SHP77 (cell line): ENCODE measurements around the gene GCNT1.
A peak's percentile ranks its signal among the peaks of the same experiment; 100 is the strongest.
"Not testable (repeated sequence)": the region's sequence is repeated elsewhere in the genome, so short reads cannot be mapped to it uniquely, and the experiment has no call there.

ENCODE experiments used
- DNase-seq, 2 experiments: peaks; one replicate each; lab custom pipeline; 2025; lab: John Stamatoyannopoulos, UW

Gene GCNT1

DNA sequence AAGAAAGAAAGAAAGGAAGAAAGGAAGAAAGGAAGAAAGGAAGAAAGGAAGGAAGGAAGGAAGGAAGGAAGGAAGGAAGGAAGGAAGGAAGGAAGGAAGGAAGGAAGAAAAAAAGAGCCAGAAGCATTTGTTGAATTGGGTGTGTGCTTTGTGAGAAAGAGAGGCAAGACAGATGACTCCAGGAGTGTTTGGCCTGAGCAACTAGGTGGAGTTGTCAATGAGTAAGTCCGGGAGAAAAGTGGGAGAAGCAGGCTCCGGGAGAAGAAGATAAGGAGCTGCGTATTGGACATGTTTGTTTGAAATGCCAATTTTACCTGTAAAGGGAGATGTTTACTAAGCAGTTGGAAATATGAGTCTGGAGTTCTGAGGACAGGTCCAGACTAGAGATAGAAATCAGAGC lies 15.1 kb upstream of the GCNT1 start:
- no peak for DNase-seq

DNA sequence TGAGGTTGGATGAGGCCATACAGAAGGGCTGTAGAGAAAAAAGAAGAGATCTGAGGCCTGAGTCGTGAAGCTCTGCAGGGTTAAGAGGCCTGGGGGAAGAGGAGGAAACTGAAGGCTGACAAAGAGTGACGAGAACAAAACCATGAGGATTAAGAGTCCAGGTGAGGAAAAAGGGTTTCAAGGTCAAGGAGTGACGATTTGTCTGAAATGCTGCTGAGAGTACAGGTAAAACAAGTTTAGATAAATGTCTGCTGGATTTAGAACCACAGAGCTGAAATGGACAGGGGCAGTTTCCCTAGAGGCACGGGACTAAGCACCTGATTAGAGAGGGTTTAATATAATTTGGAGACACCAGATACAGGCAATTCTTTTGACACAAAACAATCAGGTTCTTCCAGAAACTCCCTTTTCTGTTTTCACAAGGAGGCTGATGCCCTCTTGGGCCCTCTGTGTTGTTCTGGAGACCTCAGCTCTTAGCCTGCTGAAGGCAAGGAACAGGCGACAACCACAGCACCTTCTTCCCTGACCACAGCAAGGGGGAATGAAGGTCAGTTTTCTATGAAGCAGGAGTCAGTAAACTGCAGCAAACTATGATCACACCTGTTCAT lies 14.6 kb upstream of the GCNT1 start:
- no peak for DNase-seq

DNA sequence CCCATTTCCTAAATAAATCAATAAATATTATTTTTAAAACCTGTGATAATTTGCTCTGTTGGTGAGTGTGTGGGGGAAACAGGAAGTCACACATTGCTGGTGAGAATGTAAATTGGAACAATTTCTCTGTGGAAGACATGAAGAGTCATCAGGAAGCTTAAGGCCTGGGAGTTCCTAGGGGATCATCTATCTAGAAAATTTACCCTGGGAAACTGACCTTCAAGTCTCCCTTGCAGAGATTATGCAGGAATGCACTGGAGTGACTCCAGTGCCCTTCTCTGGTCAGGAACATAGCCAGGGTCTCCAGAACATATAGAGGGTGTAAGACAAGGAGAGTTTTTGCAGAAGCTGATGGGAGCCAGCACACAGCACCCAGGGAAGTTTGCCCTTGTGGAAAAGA lies 13.0 kb upstream of the GCNT1 start:
- DNase-seq, result no peak

DNA sequence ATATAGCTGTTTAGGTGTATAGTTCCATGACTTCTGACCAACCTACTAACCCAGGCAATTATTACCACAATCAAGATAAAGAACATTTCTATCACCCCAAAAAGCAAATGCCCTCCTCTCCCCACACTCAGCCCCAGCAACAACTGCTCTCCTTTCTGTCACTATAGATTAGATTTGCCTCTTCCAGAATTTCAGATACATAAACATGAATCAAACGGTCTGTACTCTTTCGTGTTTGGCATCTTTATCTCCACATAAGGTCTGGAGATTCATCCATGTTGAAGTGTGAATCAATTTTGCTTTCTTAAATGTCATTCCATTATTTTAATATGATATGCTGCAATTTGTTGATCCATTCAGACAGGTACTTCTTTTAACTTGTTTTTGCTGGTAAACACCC lies 10.5 kb upstream of the GCNT1 start:
- DNase-seq, result no peak

DNA sequence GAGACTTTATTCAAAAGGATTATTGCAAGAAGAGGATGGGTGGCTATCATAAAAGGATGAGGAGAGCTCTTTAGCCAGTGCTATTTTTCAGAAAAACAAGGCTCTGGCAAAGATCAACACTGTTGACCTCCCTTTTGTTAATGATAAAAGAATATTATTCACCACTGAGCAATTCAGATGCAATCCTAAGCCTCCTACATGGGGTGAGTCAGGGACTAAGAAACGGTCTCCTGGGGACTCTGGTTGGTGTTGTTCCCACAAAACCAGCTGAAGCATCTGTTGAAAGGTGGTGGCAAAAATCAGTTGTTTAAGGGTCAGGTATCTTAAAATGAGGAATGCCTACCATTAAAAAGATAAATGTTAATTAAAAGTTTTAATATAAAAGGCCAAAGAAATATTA lies 7.7 kb upstream of the GCNT1 start:
- DNase-seq, result no peak

DNA sequence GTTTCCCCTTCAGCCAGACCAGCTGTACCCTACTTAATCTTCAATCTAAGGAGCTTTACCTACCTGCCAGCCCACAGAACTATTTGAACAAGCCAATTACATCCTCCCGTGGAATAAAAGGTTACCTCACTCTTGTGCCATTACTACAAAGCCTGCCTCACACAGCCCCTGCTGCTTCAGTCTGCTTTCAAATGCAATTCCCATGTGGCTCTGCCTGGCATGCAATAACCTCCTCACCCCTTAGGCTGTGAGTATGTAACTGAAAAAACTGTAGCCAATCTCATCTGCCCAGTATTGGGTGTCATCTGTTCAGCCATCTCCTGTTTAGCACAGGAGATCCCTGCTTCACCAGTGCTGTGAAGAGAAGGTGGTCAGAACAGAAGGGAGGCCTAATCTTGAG lies 6.1 kb upstream of the GCNT1 start:
- DNase-seq, result no peak

DNA sequence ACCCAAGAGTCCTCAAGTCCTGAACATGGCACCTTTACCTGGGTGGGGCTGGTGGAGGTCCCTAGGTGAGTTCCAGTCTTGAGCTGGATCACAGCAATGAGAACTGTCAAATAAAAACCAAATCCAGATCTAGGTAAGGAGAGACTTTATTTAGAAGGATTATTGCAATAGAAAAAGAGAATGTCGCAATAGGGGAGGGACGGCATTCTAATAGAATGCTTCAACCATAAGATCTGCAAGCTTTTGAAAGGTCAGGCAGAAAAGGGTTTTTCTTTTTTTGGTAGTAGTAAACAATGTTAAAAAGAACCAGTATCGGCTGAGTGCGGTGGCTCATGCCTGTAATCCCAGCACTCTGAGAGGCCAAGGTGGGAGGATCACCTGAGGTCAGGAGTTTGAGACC lies 5.2 kb upstream of the GCNT1 start:
- no peak for DNase-seq

DNA sequence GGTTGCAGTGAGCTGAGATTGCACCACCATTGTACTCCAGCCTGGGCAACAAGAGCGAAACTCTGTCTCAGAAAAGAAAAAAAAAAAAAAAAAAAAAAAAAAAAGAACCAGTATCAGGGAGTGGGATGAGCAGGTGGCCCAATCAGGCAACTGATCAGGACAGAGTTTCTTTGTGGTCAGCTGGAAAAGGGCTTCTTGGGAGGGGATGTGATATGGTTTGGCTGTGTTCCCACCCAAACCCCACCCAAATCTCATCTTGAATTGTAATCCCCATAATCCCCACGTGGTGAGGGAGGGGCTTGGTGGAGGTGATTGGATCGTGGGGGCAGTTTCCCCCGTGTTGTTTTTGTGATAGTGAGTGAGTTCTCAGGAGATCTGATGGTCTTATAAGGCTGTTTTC lies 4.7 kb upstream of the GCNT1 start:
- DNase-seq, result no peak

DNA sequence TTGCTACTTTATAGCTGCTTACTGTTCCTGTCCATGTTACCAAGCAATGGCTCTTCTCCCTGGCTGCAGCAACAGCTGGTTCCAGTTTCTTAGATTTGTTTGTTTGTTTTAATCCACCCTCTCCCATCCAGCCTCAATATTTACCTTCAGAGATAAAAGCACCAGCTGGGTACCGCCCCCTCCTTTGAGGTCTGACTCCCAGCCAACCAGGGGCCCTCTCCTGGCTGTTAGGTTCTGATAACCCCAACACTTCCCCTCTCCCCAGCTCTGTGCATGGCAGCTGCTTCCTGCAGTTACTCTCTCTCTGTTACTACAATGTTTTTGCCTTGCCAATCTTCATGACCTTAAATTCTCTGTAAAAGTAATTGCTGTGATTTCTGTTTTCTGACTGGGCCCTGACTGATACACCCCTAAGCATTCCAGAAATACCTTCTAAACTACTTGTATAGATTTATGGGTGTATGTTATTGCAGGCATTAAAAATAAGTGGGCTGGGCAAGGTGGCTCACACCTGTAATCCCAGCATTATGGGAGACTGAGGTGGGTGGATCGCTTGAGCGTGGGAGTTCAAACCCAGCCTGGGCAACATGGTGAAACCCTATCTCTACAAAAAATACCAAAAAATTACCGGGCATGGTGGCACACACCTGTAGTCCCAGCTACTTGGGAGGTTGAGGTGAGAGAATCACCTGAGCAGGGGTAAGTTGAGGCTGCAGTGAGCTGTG lies 2.6 kb upstream of the GCNT1 start:
- peak; percentile 45 to 52 for DNase-seq

DNA sequence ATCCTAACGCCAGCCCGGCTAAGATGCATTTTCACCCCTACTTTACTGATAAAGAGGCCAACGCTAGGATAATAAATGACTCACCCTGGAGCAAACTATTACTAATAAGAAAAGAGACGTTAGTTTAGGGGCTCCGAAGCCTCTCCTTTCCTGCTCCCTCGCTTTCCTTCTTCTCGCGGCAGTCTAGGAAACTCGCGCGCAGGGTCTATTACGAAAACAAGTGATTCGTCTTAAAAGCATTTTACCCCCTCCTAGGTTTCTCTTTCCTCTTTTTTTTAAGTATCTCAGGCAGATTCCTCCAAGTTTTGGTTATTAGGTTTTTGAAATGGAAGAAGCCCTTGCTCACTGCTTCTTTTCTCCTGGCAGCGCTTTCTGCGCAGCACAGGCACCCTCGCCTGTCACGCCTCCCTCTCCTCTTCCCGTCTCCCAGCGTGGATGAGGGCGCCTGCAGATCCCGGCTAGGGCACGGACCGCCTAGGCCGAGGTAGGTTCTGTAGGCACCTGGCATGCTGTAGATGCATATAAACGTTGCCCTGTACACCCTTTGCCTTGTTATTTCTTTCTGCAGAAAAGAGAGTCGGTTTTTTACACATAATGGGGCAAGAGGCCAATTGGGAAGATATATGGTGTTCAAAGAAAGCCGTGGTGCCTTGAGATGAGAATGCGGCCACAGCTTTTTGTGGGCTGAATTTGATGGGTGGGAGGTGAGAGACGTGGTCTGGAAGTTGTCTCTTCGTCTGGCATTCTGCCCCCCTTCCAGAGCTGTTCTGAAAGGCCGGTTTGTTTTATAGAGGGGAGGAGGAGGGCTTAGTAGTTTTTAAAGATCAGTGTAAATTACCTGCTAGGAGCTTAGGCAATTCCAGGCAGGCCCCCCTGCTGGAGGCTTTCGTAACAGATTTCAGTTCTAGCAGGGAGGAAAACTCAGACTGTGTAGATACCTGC lies 983 bp downstream of the GCNT1 start:
- peak; percentile 40 to 63 for DNase-seq

DNA sequence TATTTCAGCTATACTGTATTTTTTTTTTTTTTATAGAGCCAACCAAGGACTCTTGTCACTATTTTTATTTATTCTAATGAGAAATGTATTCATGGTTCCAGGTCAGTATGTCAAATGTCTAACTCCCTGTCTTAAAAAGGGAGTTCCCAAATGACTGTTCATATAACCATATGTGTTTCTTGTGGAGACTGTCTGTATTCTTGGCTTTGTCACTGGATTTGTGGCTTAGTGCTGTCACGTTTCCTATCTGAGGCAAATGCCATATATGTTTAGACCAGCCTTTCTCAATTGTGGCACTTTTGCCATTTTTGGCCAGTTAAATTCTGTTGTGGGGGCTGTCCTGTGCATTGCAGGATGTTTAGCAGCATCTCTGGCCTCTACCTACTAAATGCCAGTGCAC lies 3.1 kb downstream of the GCNT1 start:
- no peak for DNase-seq

DNA sequence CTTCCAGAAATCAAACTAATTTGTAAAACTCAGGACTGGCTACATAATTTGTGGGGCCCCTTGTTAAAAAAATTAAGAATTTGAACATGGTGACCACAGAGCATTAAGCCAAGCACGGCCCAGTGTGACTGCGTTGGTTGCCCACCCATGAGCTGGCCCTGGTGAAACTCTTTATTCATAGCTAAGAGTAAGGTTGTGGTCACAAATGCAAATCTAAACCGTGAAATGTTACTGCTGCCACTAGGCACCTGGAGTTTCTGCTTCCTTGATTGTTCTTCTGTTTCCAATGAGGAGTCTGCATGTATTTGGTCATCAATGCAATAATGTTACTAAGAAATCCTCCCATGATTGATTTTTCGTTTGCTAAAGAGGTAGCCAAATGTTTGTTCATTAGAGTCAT lies 4.2 kb downstream of the GCNT1 start:
- DNase-seq, result no peak

DNA sequence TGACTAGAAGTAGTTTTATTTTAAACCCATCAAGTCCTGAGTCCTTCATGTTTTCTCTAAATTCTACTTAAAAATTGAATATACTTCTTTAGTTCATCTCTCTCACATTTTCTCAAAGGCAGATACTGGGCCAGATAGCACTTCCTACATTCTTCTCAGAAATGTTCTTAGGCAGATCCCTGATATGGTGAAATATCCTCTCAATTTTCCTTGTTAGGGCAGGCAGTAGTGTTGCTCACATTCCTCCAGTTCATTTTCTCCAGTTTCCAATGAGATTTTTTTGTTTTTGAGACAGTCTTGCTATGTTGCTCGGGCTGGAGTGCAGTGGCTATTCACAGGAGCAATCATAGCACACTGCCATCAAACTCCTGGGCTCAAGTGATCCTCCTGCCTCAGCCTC lies 5.7 kb downstream of the GCNT1 start:
- DNase-seq, result no peak

DNA sequence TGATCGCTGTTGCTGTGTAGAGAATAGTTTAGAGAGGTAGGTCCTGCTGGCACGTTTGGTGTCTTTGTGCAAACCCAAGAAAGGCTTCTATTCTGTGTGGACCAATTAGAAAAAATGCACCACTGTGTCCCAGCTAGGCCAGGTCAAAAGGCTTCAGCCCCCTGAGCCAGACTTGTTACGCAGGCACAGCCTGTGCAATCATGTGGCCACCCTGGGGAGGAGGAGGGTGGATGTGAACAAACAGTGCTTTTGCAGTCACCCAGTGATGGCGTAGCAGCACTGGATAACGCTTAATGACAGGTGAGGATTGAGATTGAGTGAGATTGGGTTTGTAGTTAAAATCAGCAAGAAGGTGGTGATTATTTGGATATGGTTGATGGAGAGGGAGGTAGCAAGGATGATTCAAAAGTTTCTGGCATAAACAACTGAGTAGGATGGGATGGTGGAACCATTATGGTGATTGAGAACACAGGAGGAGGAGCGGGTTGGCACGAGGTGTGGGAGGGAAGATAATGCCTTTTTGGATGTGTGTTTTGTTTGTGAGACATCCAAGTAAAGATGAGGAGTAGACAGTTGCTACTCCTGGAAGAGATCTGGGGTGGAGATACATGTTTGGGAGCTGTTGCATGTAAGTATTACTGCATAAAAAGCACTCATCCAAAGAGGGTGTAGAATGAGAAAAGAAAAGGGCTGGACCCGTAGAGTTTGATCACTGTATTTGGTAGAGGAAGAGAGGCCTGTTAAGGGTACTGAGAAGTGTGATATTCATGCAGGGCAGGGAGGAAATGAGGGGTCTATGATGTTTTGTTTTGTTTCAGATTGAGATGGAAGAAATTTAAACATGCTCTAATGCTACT lies 6.7 kb downstream of the GCNT1 start:
- DNase-seq, result no peak

DNA sequence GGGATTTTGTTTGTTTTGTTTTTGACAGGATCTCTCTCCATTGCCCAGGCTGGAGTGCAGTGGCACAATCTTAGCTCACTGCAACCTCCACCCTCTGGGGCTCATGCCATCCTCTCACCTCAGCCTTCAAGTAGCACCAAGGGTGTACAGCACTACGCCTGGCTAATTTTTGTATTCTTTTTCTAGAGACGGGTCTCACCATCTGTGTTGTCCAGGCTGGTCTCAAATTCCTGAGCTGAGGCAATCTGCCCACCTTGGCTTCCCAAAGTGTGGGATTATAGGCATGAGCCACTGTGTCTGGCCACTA lies 7.3 kb downstream of the GCNT1 start:
- no peak for DNase-seq

DNA sequence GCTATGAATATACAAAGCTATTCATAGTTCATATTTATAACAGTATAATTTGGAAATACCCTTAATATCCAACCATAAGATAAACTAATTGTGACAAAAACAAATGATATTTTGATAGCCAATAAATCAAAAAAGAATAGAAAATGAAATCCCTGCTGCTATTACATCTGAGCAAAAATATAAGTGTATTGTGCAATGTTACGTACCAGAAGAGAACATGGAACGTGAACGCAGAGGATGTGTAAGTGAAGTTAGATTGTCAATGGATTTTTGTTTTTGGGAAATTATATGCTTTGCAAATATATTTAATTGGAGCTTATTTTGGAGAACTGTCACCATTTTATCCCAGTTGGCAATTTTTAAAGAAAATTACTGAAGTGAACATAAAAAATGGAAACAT lies 15.4 kb downstream of the GCNT1 start:
- no peak for DNase-seq

DNA sequence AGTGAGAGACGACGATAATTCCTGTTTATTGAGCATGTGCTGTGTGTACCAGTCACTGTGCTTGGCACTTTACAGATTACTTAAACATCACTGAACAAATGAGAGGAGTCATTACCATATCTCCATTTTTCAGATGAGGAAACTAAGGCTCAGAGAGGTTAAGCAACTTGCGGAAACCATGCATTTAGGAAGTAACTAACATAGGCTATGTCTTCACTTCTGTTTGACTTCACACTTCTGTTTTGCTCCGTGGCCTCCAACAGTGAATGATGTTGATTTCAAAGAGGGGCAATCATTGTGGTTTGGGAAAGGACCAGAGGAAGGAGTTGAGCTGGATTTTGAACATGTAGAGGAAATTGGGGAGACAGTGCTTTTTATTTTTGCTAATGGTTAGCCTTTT lies 16.7 kb downstream of the GCNT1 start:
- DNase-seq, result no peak

DNA sequence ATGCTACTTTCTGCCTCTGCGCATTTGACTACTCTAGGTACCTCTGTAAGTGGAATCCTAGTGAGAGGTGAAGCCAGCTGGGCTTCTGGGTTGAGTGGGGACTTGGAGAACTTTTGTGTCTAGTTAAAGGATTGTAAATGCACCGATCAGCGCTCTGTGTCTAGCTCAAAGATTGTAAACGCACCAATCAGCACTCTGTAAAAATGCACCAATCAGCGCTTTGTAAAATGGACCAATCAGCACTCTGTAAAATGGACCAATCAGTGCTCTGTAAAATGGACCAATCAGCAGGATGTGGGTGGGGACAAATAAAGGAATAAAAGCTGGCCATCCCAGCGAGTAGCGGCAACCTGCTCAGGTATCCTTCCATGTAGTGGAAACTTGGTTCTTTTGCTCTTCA lies 18.8 kb downstream of the GCNT1 start:
- not testable (repeated sequence) for DNase-seq

DNA sequence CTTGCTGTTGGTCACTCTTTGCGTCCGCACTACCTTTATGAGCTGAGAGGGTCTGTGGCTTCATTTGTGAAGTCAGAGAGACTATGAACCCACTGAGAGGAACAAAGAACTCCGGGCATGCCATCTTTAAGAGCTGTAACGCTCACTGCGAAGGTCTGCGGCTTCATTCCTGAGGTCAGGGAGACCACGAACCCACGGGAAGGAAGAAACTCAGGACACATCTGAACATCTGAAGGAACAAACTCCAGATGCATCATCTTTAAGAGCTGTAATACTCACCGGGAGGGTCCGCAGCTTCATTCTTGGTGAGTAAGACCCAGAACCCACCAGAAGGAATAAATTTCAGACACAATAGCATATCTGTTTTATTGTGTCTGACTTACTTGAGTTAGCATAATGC lies 19.2 kb downstream of the GCNT1 start:
- no peak for DNase-seq

DNA sequence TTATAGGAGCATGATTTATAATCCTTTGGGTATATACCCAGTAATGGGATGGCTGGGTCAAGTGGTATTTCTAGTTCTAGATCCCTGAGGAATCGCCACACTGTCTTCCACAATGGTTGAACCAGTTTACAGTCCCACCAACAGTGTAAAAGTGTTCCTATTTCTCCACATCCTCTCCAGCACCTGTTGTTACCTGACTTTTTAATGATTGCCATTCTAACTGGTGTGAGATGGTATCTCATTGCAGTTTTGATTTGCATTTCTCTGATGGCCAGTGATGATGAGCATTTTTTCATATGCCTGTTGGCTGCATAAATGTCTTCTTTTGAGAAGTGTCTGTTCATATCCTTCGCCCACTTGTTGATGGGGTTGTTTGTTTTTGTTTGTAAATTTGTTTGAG lies 20.4 kb downstream of the GCNT1 start:
- DNase-seq, result not testable (repeated sequence)

DNA sequence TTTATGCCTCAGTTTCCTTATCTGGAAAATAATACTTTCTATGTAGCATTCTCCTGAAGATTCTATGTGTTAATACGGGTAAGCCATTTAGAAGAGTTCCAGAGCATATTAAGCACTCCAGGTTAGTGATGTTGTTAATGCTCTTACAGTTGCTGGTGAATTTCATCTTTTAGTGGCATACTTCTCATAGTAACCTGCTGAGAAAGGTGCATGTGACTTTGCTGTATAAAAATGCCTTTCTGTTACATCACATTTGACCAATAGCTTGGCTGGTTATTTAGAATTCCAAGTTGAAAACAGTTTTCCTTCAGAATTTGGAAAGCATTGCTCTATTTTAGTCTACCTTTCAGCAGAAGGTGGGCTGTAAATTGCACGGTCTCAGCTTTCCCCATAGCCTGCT lies 27.2 kb downstream of the GCNT1 start:
- DNase-seq, result no peak

DNA sequence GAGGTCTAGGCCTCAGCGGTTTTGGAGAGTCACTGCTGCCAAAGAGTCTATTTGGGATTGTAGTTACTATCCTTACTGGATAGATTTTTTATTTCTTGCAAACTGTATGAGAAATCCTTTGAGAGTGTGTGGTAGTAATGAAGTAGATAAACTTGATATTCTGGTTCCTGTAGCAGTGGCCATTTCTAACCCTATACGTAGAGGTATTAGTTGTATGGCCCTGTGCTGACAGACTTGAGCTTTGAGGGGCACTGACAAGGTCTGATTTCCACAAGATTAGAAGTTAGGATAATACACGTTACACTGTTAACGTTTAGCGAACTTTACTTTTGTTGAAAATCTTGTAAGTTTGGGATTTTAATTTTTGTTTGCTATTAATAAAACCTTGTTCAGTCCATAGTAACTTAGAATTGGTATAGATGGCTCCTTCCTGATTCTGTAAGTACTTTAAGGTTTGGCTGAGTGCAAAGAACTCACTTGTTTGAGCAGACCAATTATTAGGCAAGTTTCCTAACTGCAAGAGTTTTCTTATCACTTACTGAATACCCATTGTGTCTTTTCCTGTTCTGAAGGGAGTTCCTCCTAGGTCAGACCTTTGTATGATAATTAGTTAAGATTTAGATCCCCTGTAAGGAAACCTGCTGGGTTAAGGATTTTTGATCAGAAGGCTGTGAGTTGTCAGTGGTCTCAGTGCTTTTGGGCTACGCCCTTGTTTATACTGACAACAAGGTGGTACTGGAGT lies 31.4 kb downstream of the GCNT1 start:
- no peak for DNase-seq
